Right lobe of liver (tissue), 4 donors: Measurements from ENCODE around the gene VWDE.

ENCODE experiments used
- CTCF ChIP-seq, 4 donors: fragments of 200-600 bp in 3 of 4; fragments of 450-650 bp in 1 of 4; IDR thresholded peaks; one replicate each; pipeline versions ENCODE4 v1.5.1 to v1.8.0; 2016 to 2022; ENCODE audit warnings: antibody characterized with exemption in 4 of 4, mild to moderate bottlenecking in 2 of 4
- POLR2A ChIP-seq: fragments of 450-650 bp; IDR thresholded peaks from one replicate; pipeline ENCODE4 v1.6.1; 2017; ENCODE audit warnings: antibody characterized with exemption, mild to moderate bottlenecking
- donor health status: DM: no; HTN: no; CAD: no.
- donor health status: DM: no; HTN: no; CAD: no.
- donor health status: DM: no; HTN: yes; CAD: no.

- TF ChIP-seq POLR2A: no peak
- TF ChIP-seq CTCF (IDR thresholded peaks at IDR 0.05): no peak
These were observed 29.9 kb downstream of the VWDE start for GRCh38 chr7:12373580-12374263.
